Effector CD4-positive, alpha-beta T cell (primary cell): Measurements from ENCODE around the gene DLGAP4.
"Not testable (repeated sequence)": the region's sequence is repeated elsewhere in the genome, so short reads cannot be mapped to it uniquely, and the experiment has no call there.

Experiments used
- DNase-seq: peaks from one replicate; pipeline ENCODE4 v3.0.0-alpha.2; 2020

DLGAP4 gene

DNA sequence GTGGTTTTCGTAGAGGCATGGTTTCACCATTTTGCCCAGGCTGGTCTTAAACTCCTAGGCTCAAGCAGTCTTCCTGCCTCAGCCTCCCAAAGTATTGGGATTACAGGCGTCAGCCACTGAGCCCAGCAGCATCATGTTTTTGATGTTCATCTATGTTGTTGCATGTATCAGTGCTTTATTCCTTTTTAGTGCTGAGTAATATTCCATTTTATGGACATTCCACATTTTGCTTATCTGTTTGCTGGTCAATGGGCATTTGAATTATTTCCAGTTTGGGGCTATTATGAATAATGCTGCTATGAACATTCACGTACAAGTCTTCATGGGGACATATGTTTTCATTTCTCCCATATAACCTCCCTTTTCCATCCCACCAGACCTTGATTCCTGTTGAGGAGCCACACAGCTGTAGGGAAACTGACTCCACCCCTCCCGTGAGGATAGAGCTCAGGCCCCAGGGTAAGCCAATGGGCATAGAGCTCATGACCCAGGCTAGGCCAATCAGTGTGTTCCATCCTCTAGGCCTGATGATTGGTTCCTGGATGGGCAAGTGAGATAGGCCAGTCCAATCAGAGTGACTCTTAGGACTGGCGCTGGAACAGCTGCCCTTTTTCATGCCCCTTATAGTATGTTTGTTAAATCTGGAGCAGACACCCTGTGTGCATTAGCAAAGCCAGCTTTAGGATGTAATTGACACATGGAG is 49.5 kb downstream of the DLGAP4 start:
- DNase-seq = no peak

DNA sequence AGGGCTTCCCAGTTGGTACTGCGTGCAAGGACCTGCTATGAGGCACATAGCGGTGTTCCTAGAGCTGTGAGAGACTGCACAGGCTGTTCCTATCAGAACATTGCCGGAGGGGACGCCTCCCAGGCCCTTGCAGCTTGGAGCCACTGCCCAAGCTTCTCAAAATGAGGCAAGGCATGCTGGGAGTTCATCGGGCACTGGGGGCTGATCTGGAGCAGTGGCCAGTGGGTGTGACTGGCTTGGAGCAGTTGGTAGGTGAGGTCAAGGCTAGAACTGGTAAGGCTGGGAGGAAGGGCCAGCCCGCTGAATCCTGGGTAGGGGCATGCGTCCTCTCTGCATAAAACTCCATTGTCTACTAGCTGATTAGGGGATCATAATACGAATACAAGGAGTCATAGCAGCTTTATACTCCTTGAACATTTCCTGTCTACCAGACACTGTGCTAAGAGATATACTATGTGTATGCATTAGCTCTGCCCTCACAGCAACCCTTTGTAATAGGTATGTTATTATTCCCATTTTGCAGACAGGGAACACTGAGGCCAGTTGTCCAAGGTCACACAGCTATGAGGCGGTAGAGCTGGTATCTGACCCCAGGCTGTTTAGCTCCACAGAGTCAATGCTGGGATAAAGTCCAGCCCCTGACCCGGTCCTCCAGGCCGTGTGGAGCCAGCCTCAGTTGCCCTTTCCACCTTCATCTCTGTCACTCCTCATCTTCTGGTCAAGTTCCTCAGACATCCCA is 53.7 kb downstream of the DLGAP4 start:
- DNase-seq = no peak

DNA sequence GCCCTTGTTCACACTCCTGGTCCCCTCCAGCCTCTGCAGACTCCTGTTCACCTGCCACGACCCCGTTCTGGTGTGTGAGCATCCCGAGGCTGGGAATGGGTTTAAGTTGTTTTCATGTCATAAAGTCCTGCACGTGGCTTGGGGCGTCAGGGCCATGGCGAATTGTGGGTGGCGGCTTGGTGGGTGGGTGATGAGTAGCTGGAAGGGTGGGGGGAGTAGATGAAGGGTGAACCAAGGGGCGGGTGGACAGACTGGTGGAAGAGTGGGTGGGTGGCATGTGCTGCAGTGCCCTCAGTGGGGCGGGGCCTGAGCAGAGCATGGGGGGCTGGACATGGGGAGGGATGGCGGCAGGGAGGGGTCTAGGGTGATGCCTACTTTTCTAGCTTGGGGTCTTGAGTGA is 54.3 kb downstream of the DLGAP4 start:
- no peak for DNase-seq

DNA sequence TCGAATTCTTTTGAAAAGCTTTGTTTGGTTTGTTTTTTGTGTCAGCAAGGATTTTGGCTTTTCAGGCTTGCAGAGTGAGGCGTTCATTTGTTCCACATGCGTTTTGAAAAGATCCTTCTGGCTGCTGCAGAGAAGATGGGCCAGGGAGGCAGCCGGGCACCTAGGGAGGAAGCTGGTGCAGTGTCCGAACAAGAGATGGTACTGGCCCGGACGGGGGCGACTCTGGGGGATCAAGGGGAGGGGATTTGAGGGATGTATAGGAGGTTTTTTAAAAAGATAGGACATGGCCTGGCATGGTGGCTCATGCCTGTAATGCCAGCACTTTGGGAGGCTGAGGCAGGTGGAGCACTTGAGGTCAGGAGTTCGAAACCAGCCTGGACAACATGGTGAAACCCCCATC is 55.3 kb downstream of the DLGAP4 start:
- DNase-seq = no peak

DNA sequence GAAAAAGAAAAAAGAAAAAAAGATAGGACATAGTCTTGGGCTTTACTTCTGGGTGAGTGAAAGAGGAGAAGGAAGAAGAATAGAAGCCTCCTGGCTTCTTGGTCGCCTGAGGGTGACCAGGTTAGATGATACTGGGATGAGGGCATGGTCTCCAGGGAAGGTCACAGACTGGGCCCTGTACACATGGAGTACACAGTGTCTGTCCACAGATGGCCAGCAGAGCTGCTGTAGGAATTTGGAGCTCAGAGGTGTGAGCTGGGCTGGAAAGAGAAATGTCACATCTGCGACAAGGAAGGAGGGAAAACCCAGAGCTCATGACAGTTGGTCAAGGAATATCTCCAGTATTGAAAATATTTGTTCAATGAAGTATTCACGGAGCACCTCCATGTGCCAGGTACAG is 56.1 kb downstream of the DLGAP4 start:
- DNase-seq = no peak

DNA sequence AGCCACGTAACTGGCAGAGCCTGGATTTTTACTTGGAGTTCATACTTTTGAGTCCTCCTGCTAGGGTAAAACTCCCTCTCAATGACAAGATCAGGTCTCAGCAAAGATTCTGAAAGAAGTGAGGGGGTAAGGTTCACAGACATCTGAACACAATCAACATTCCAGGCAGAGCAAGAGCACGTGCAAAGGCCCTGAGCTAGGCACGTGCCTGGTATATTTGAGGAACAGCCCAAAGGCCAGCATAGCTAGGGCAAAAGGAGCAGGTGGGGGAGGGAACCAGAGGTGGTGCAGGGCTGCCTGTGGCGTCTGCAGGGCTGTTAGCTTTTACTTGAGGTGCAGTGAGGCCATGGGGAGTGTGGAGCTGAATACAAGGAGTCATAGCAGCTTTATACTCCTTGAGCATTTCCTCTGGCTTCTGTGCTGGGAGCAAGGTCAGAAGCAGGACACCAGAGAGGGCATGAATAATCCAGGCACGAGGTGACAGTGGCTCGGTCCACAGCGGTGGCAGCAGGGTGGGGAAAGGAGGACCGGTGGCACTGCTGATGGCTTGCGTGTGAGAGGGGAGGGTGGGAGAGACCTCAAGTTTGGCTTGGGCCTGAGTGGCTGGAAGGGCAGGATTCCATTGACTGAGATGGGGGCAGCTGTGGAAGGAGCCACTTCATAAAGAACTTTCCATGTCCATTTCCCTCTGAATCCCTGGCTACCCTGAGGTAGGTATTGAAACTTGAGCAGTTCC is 57.0 kb downstream of the DLGAP4 start:
- no peak for DNase-seq

DNA sequence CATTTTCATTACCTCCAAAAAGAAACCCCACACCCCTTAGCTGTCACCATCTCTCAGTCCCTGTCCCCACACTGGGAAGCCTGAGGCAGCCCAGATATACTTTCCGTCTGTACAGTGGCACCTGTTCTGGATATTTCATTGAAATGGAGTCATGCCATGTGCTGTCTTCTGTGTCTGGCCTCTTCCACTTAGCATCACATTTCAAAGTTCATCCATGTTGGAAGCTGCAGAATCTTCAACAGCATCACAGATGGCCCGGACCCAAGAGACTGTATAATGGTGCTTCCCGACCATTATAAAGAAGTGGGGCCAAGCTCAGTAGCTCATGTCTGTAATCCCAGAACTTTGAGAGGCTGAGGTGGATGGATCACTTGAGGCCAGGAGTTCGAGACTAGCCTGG is 58.4 kb downstream of the DLGAP4 start:
- DNase-seq = no peak

DNA sequence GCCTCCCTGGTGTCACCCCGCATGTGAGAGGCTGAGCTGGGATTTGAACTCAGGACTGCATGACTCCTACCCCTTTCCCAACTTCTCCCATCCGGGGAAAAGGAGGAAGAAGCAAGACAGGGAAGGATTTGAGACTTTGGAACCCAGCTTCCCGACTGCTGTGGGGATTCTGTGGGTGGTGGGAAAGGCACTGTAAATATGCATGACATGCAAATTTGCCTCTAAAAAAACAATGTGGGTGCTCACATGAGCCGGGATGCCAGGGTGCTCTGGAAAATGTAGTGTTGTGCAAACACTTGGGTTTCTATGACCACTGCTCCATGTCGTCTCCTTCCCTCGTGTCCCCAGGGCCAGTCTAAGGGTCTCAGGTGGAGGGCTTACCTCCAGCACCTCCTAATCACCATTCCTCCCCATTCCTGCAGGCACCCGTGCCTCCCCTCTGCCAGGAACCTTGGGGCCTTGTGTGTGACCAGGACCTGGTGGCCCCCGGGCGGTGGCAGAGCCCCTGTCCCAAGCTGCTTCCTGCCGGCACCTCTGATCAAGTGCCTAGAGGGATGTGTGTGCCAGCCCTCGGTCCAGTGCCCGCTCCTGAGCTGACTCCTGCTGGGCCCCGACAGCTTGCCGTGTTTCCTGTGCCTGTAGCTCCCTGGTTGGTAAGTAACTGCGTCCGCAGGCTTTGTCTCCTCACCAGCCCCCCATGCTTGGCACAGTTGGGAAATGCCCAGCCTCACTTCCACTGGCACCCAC is 60.7 kb downstream of the DLGAP4 start:
- DNase-seq = no peak

DNA sequence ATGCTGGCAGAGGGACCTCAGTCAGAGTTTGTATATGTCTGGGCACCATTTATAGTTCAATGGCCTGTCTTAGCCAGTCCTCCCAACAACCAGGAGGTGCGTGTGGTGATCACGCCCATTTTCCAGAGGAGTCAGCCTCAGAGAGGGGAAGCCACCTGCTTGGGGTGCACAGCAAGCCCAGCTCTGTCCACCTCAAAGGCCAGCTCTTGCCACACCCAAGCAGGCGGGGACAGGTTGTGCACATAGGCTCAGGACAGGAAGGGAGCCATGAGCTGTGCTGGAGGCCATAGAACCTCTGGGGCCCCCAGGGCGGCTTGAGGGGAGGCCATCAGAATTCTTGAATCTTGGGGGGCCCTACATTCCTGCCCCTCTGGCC is 61.2 kb downstream of the DLGAP4 start:
- no peak for DNase-seq

DNA sequence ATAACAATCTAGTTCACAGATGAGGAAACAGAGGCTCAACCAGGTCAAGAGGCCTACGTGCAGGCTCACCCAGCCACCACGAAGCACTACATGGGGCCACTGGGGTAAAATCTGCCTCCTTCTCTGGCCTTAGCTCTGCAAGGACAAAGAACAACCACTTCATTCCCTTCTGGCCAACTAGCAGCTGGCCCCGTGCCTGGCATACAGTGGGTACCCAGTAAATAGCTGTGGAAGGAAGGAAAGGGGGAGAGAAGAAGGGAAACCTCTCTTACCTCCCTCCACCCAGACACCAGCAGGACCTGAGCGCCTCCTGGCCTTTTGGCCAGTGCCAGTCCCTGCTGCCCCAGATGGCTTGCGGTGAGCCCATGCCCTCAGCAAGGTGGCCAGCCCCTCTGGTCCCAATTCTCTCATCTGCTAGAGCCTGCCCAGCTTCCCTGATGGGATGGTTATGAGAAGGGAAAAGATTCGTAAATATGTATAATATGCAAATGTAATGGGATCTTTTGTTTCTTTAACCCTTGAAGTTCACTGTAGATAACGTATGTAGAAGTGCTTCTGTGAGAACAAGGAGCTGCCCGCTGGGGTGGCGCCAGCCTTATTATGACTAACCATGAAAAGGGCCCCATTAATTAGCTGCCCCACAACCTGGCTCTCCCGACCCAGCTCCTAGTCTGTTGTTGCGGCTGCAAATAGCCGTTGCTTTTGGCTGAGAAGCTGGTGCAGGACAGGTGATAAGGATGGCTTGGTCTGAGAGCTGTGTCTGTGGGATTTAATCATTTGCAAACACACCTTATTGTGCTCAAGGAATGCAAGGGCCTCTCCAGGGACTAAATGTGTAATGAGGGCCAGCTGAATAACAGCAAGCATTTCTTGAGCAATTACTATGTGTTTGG is 62.0 kb downstream of the DLGAP4 start:
- no peak for DNase-seq

DNA sequence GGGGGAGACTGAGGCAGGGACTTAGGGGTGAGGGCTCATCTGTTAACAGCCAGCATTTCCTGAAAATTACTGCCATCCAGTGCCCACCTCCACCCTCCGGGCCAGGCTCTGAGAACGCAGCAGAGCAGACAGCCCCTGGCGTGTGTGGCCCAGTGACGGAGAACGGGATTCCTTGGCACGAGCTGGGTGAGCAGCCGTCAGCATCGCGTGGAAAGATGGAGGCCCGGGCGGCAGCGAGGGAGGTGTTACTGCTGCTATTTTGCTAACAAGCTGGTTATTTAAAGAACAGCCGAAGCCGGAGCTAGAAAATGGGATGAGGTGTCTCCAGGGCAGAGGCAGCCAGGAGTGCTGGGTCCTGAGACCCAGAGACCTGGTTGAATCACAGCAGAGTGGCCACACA is 62.7 kb downstream of the DLGAP4 start:
- DNase-seq = no peak

DNA sequence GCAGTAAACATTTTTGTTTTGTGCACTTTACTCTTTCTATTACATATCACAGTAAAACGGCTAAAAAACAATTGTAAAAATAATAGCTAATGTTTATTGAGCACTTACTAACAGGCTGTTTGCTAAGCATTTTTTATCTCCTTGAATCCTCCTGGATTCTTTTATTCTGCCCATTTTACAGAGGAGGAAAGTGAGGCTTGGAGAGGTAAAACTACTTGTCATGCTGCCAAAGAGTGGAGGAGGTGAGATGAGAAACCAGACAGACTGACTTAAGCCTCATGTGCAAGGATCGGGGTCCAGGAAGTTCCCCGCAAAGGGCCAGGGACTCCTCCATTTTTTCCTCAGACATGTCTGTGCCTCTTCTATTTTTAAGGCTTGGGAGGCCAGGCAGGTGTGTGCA is 63.6 kb downstream of the DLGAP4 start:
- no peak for DNase-seq

DNA sequence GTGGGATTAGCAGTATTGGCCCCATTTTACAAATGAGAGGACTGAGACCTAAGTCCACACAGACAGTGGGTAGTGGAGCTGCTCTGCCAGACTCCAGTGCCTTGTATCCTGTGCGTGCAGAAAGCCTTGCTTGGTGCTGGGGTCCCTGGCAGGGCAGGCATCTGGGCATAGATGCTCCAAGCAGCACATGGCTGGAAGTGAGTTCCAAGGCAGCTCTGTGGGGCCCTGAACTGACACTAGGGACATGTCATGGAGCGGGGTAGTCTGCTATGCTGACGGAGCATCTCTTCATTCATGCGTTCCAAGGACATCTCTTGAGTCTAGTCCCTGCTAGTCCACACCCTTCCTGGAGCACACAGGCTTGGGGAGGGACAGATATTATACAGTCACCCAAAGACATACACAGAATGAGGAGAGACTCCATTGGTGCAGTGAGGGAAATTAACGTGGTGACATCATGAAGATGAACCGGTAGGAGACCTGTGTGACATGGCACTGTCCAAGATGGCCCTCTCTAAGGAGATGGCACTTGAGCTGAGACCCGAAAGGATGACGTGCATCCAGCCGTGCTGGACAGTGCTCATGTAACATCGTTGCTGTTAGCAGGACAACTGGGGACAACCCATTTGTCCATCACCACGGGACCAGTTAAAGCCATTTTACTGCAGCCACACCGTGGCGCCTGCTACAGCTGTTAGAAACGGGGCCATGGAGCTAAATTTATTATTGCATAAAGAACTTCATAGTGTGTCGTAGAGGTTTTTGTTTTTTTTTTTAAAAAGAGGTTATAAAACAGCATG is 65.1 kb downstream of the DLGAP4 start:
- DNase-seq = no peak

DNA sequence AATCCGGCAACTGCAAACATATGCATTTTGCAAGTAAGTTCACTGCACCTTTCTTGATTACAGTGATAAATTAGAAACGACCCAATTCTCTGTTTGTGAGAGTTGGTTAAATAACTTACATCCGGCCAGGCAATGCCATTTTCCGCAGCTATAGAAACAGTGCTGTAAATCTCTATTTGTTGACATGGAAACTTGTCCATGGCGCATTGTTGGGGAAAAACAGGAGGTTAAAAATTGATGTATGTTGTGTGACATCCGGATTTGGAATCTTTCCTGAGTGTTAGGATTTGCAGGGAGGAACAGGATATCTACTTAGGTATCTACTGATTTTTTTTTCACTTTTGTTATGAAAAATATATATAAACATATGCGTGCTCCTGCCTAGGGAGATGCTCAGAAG is 66.5 kb downstream of the DLGAP4 start:
- no peak for DNase-seq

DNA sequence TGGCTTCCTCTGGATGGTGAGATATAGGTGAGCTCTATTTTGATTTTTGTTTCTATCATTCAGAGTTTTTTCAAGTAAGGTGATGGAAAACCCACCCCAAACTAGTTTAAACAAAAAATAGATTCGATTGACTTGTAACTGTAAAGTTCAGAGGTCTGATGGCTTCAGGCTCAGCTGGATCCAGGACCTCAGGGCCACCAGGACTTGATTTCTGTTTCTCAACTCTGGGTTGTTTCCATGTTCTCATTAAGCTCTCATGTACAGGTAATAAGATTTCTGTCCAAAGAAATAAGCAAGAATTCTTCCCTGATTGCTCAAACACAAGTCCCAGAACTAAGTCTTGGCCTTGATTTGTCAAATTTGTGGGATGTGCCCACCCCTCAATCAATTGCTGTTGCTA is 67.0 kb downstream of the DLGAP4 start:
- DNase-seq = no peak

DNA sequence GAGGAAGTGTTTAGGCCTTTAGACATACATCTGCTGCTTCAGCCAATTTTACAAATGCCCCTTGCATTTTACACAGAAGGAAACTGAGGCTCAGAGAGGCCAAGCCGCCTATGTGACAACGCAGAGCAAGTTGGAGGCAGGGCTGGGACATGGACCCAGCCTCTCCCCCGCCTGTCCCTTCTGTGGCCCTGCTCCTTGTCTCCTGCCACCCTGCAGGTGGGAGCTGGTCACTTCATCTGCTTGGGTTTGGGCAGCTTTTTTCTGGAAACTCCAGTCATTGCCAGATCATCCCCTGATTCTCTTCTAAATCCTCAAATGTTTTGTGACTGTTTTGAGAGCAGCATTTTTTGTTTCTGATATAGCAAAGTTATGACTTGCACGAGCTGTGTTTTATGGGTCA is 68.9 kb downstream of the DLGAP4 start:
- no peak for DNase-seq

DNA sequence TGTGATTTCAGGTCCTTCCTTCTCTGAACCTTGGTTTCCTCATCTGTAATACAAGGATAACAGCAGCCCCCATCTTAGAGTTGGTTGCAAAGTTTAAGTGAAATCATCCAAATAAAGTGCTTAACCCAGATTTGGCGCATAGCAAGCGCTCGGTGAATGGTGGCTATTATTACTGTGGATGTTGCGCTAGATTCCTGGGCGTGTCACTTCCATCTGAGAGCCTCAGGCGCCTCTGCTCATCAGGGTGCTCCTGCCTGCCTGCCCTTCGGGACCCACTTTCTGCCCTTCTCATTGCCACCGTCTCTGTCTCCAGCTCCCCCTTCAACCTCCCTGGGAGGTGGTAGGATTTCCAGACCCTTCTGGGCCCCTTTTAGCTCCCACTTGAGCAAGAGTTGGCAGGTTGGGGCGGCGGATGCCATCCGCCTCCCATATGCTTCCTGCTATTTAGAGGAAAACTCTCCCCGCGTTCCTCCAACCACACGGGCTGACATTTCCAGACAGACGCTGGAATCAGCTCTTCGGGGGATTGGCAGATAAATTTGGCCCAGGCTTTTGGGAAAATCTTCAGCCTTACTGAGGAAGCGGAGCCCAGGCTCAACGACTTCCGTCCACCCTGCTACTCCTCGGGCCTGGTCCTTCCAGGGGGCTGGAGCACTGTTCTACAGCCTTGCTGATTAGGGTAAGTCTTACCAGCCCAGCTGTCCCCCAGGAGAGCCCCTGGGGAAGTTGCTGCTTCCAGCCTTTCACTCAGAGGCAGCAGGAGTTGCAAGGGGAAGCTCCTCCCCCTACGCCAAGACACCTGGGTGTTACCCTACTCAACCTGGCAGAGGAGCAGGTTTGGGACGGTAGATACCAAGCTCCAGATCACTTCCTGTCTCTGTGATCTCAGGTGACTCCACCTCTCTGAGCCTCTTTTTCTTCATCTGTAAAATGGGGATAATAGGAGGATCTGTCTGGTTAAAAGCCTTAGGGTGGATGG is 71.5 kb downstream of the DLGAP4 start:
- DNase-seq = no peak

DNA sequence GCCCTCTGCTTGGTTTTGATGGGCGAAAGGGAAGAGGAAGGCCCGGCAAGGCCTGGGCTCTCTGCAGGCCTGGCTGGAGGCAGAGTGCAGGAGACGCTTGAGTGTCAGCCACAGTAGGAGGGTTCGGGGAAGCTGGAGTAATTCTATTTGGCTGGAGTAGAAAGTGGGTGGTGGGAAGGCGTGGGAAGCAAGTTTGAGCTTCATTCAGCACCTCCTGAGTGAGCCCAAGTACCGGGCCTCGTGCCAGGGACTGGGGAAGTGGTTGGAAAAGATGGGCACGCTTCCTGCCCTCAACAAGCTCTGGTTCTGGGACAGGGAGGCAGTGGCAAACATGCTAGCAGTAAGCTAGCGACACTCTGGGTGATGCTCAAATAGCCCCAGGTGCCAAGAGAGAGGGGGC is 72.5 kb downstream of the DLGAP4 start:
- DNase-seq = no peak

DNA sequence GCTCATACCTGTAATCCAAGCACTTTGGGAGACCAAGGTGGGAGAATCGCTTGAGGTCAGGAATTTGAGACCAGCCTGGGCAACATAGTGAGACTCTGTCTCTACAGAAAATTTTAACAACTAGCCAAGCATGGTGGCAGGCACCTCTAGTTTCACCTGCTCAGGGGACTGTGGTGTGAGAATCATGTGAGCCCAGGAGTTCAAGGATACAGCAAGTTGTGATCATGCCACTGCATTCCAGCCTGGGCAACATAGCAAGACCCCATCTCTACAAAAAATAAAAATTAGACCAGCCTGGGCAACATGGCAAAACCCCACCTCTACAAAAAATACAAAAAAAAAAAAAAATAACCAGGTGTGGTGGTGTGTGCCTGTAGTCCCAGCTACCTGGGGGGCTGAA is 73.8 kb downstream of the DLGAP4 start:
- DNase-seq = not testable (repeated sequence)

DNA sequence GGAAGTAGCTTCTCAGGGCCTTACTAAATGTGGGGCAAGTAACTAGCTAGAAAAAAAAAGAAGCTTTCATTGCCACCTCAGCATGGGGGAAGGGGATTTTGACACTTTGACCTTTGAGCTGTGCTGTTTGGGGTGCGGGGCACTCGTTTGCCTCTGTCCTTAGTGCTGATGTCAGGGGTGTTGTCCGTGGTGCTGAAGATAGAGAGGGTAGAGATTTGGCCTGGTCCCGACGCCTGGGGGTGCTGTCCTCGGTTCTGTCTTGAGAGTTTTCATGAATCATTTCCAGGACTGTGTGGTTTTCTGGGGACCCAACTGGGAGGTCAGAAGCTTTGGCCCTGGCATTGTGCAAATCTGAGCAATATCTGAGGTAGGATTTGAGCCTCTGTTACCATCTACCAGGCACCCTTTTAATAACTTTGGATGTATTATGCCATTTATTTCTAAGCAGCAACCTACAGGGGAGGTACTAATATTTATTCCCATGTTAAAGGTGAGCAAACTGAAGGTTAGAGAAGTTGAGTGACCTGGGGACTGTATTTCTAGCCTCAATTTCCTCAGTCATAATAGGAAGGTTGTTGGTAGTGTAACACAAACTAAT is 78.0 kb downstream of the DLGAP4 start:
- DNase-seq = no peak
